Measurements from ENCODE around the gene MAGEA9B.

DNA sequence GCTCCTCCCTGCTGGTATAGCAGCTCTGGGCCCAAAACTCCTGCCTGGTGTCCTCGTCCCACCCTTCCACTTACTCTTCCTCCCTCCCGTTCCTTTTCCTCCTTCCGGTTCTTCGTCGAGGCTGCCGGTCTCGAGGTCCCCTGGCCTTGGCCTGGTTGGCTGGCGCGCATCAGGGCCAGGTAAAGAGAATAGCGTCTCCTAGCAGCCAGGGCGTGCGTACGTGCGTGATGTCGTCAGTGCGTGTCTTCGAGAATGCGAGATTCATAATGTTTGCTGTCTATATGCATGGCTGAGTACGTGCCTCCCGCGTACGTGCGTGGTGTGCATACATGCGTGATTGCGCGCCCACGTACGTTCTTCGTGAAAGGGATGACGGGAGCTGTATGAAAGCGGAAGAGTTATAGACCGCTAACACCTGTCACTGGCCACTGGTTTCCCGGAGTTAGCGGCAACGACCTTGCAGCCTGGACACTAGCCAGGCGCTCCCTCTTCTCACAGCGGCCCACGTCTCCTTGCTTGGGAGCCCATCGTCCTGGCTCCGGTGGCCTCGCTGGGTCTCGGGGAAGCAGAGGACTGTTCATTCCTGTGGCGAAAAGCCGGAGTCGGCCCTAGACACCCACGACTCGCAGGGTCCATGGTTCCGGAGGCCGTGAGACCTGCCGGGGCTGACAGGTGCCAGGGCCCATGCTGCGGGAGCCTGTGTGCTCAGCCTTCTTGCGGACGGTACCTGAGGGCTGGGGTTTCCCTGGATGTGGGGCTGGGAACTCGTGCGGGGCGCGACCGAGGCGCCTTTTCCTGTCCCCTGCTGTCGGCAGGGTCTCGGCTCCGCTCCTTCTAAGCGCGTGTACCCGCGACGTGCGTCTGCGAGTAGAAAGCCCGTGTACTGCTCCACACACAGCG lies 46.4 kb downstream of the MAGEA9B start, which contains the start of gene EOLA1:
- TF ChIP-seq, protein P1, sequence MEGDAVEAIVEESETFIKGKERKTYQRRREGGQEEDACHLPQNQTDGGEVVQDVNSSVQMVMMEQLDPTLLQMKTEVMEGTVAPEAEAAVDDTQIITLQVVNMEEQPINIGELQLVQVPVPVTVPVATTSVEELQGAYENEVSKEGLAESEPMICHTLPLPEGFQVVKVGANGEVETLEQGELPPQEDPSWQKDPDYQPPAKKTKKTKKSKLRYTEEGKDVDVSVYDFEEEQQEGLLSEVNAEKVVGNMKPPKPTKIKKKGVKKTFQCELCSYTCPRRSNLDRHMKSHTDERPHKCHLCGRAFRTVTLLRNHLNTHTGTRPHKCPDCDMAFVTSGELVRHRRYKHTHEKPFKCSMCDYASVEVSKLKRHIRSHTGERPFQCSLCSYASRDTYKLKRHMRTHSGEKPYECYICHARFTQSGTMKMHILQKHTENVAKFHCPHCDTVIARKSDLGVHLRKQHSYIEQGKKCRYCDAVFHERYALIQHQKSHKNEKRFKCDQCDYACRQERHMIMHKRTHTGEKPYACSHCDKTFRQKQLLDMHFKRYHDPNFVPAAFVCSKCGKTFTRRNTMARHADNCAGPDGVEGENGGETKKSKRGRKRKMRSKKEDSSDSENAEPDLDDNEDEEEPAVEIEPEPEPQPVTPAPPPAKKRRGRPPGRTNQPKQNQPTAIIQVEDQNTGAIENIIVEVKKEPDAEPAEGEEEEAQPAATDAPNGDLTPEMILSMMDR (IDR thresholded peaks at IDR 0.05; ENCODE audit: poor library complexity), result no peak
- no peak for TF ChIP-seq EZH2 (IDR thresholded peaks at IDR 0.05; ENCODE audit: borderline replicate concordance)

Measured in hepatocyte (in vitro differentiated cells).